Upper lobe of left lung (tissue), 4 donors: Measurements from ENCODE around the gene ASB15.

ENCODE experiments used
- POLR2A ChIP-seq, 4 donors: fragments of 450-650 bp; IDR thresholded peaks; one replicate each; pipeline ENCODE4 v1.5.1; 2016 to 2017; ENCODE audit warnings: antibody characterized with exemption in 4 of 4, mild to moderate bottlenecking in 2 of 4
- TF ChIP-seq, protein P1 (sequence below), 6 experiments: fragments of 450-650 bp in 4 of 6; fragments of 200-600 bp in 2 of 6; sonication (generic) in 2 of 6; IDR thresholded peaks; one replicate each; pipeline ENCODE4 v1.5.1; 2016 to 2019; ENCODE audit warnings: antibody characterized with exemption in 6 of 6

DNA sequence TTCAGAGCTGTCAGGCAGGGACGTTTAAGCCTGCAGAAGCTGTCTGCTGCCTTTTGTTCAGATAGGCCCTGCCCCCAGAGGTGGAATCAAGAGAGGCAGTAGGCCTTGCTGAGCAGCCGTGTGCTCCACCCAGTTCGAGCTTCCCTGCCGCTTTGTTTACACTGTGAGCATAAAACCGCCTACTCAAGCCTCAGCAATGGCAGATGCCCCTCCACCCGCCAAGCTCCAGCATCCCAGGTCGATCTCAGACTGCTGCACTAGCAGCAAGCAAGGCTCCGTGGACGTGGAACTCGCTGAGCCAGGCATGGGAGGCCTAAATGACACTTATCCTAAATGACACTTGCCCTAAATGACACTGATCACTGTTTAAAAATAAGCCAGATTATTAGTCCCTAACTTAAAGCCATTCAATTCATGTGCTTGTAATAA is 6.8 kb upstream of the ASB15 start:
- no peak for TF ChIP-seq POLR2A (IDR thresholded peaks at IDR 0.05)
- TF ChIP-seq, protein P1, sequence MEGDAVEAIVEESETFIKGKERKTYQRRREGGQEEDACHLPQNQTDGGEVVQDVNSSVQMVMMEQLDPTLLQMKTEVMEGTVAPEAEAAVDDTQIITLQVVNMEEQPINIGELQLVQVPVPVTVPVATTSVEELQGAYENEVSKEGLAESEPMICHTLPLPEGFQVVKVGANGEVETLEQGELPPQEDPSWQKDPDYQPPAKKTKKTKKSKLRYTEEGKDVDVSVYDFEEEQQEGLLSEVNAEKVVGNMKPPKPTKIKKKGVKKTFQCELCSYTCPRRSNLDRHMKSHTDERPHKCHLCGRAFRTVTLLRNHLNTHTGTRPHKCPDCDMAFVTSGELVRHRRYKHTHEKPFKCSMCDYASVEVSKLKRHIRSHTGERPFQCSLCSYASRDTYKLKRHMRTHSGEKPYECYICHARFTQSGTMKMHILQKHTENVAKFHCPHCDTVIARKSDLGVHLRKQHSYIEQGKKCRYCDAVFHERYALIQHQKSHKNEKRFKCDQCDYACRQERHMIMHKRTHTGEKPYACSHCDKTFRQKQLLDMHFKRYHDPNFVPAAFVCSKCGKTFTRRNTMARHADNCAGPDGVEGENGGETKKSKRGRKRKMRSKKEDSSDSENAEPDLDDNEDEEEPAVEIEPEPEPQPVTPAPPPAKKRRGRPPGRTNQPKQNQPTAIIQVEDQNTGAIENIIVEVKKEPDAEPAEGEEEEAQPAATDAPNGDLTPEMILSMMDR (IDR thresholded peaks at IDR 0.05): no peak
